Endothelial cell (in vitro differentiated cells): ENCODE results near the gene RAMP3. TPM values are rescaled to one million over a fixed set of nuclear protein-coding genes. Genes with fewer than 3 reads are reported as not detected.

Experiments
- DNase-seq: peaks from one replicate; pipeline ENCODE4 v3.0.0; 2021; ENCODE audit warnings: low spot score
- H3K27ac Mint-ChIP-seq: one replicate; pipeline ENCODE4 v1.8.0; 2021; ENCODE audit warnings: mixed read lengths, inconsistent platforms; ENCODE audit not compliant: unreplicated experiment
- H3K27me3 Mint-ChIP-seq: one replicate; pipeline ENCODE4 v1.8.0; 2021; ENCODE audit warnings: mild to moderate bottlenecking, moderate library complexity, mixed read lengths, inconsistent platforms; ENCODE audit not compliant: unreplicated experiment
- H3K36me3 Mint-ChIP-seq: one replicate; pipeline ENCODE4 v1.8.0; 2021; ENCODE audit warnings: mild to moderate bottlenecking, low read depth, mixed read lengths, inconsistent platforms; ENCODE audit not compliant: unreplicated experiment
- H3K4me1 Mint-ChIP-seq: one replicate; pipeline ENCODE4 v1.8.0; 2021; ENCODE audit warnings: mild to moderate bottlenecking, mixed read lengths, inconsistent platforms; ENCODE audit not compliant: unreplicated experiment
- H3K4me3 Mint-ChIP-seq: one replicate; pipeline ENCODE4 v1.8.0; 2021; ENCODE audit warnings: mild to moderate bottlenecking, mixed read lengths, inconsistent platforms; ENCODE audit not compliant: unreplicated experiment
- H3K9me3 Mint-ChIP-seq: one replicate; pipeline ENCODE4 v1.8.0; 2021; ENCODE audit warnings: mixed read lengths, inconsistent platforms; ENCODE audit not compliant: unreplicated experiment
- total RNA-seq: library from RNA; stranded (reverse); fragmentation: NEBNext Ultra II Directional; extraction: Animal tissue kit (Norgen Biotek cat#: 25700); gene quantifications from one replicate; pipeline ENCODE4 v1.2.1, GENCODE V29; 2021; ENCODE audit not compliant: unreplicated experiment
- TF ChIP-seq, protein P1 (sequence below): fragments of 200-600 bp; sonication (generic); IDR thresholded peaks from one replicate; pipeline ENCODE4 v1.5.0; 2021; ENCODE audit warnings: antibody characterized with exemption; ENCODE audit not compliant: unreplicated experiment

Gene RAMP3
- total RNA-seq, 1 donor from 2014 or later, result 0.62 TPM

DNA sequence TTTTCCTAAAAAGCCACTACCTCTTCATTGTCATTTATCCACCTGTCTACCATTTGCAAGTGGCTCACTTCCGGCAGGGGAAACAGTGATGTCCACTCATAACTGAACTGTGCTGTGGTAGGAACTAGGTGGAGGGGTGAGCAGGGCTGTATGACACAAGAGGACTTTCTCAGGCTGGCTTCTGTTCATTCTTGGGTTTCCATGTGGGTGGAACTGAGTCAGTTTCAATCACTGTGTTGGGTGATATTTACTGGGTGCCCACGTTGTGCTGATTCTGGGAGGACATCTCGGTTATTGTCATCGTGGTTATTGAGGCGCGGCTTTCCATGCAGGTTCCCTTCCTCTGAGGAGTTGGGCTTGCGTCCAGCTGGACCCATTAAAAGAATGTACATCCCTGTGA, 38.8 kb downstream of the RAMP3 start:
- TF ChIP-seq, protein P1, sequence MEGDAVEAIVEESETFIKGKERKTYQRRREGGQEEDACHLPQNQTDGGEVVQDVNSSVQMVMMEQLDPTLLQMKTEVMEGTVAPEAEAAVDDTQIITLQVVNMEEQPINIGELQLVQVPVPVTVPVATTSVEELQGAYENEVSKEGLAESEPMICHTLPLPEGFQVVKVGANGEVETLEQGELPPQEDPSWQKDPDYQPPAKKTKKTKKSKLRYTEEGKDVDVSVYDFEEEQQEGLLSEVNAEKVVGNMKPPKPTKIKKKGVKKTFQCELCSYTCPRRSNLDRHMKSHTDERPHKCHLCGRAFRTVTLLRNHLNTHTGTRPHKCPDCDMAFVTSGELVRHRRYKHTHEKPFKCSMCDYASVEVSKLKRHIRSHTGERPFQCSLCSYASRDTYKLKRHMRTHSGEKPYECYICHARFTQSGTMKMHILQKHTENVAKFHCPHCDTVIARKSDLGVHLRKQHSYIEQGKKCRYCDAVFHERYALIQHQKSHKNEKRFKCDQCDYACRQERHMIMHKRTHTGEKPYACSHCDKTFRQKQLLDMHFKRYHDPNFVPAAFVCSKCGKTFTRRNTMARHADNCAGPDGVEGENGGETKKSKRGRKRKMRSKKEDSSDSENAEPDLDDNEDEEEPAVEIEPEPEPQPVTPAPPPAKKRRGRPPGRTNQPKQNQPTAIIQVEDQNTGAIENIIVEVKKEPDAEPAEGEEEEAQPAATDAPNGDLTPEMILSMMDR, result no peak
- Mint-ChIP-seq H3K9me3 (peaks cover 11% of the 10 kb centered on the region), H3K4me1 (peaks cover 3% of the 10 kb centered on the region), H3K27ac (no peak overlapping the region), H3K27me3 (peaks cover 2% of the 10 kb centered on the region), H3K4me3 (no peak overlapping the region), H3K36me3 (peaks cover 1% of the 10 kb centered on the region)
- no peak for DNase-seq

GRCh38 chr7:45197461-45197860, 39.9 kb downstream of the RAMP3 start:
- TF ChIP-seq, protein P1, result no peak
- H3K4me1 Mint-ChIP-seq, result no peaks in the 10 kb centered on the region
- H3K4me3 Mint-ChIP-seq, result no peak overlapping the region
- no peaks in the 10 kb centered on the region for H3K36me3 Mint-ChIP-seq
- peaks cover 2% of the 10 kb centered on the region for H3K27me3 Mint-ChIP-seq
- peaks cover 5% of the 10 kb centered on the region for H3K9me3 Mint-ChIP-seq
- DNase-seq, result no peak
- no peak overlapping the region for H3K27ac Mint-ChIP-seq

- no peak for DNase-seq
- peaks cover 2% of the 10 kb centered on the region for H3K27me3 Mint-ChIP-seq
- TF ChIP-seq, protein P1, result no peak
- peaks cover 2% of the 10 kb centered on the region for H3K4me1 Mint-ChIP-seq
- H3K36me3 Mint-ChIP-seq, result no peaks in the 10 kb centered on the region
- no peak overlapping the region for H3K4me3 Mint-ChIP-seq
- H3K27ac Mint-ChIP-seq, result no peak overlapping the region
- H3K9me3 Mint-ChIP-seq, result no peaks in the 10 kb centered on the region
These were observed 41.4 kb downstream of the RAMP3 start for GRCh38 chr7:45198986-45199385.

GRCh38 chr7:45199506-45199905, 41.9 kb downstream of the RAMP3 start:
- no peaks in the 10 kb centered on the region for H3K36me3 Mint-ChIP-seq

GRCh38 chr7:45202625-45203024, 45.0 kb downstream of the RAMP3 start:
- H3K9me3 Mint-ChIP-seq, result no peaks in the 10 kb centered on the region
- TF ChIP-seq, protein P1, result no peak
- no peak for DNase-seq

More at GRCh38 chr7:45199506-45199905, 41.9 kb downstream of the RAMP3 start:
- Mint-ChIP-seq H3K9me3 (no peaks in the 10 kb centered on the region), H3K4me1 (peaks cover 2% of the 10 kb centered on the region), H3K27me3 (peaks cover 2% of the 10 kb centered on the region), H3K4me3 (no peak overlapping the region), H3K27ac (no peak overlapping the region)
- no peak for DNase-seq
- TF ChIP-seq, protein P1, result no peak

More at GRCh38 chr7:45202625-45203024, 45.0 kb downstream of the RAMP3 start:
- no peak overlapping the region for H3K27ac Mint-ChIP-seq
- H3K36me3 Mint-ChIP-seq, result no peaks in the 10 kb centered on the region
- no peak overlapping the region for H3K4me3 Mint-ChIP-seq
- H3K4me1 Mint-ChIP-seq, result peaks cover 2% of the 10 kb centered on the region
- peaks cover 4% of the 10 kb centered on the region for H3K27me3 Mint-ChIP-seq
